MCF 10A (cell line): ENCODE data around the gene NIPA2. TPM values are rescaled to one million over a fixed set of nuclear protein-coding genes. Genes with fewer than 3 reads are reported as not detected.

Source experiments
- BruUV-seq: library from RNA; stranded (reverse); fragments of 400-500 nt; replicated peaks from 2 replicates; lab custom pipeline; 2021; lab: Mats Ljungman, UMichigan
- CTCF ChIA-PET: fragments of 300-600 bp; sonication (Branson Sonifier 250); formaldehyde crosslinking; extraction: SDS; loops from one replicate; lab custom pipeline; 2021; ENCODE audit warnings: antibody characterized with exemption, inconsistent platforms; lab: Yijun Ruan, JAX
- POLR2A ChIA-PET: fragments of 300-600, 350-650 bp; sonication (Branson Sonifier 250); formaldehyde crosslinking; extraction: SDS; loops from one replicate; lab custom pipeline; 2020; ENCODE audit warnings: antibody characterized with exemption, inconsistent platforms; lab: Yijun Ruan, JAX
- DNase-seq: peaks from one replicate; pipeline ENCODE4 v3.0.0-alpha.2; 2018; ENCODE audit not compliant: unreplicated experiment
- H3K27ac Mint-ChIP-seq: one replicate; pipeline ENCODE4 v1.8.0; 2022; ENCODE audit warnings: mild to moderate bottlenecking, low read depth, mixed read lengths; ENCODE audit not compliant: unreplicated experiment
- H3K27me3 Mint-ChIP-seq: one replicate; pipeline ENCODE4 v1.8.0; 2022; ENCODE audit warnings: mixed read lengths; ENCODE audit not compliant: insufficient read depth, unreplicated experiment
- H3K36me3 Mint-ChIP-seq: one replicate; pipeline ENCODE4 v1.8.0; 2022; ENCODE audit warnings: mild to moderate bottlenecking, moderate library complexity, mixed read lengths; ENCODE audit not compliant: insufficient read depth, unreplicated experiment
- H3K4me1 Mint-ChIP-seq: one replicate; pipeline ENCODE4 v1.8.0; 2022; ENCODE audit warnings: mixed read lengths; ENCODE audit not compliant: insufficient read depth, unreplicated experiment
- H3K4me3 Mint-ChIP-seq: one replicate; pipeline ENCODE4 v1.8.0; 2022; ENCODE audit warnings: mild to moderate bottlenecking, moderate library complexity, mixed read lengths; ENCODE audit not compliant: unreplicated experiment
- H3K9me3 Mint-ChIP-seq: one replicate; pipeline ENCODE4 v1.8.0; 2022; ENCODE audit warnings: mixed read lengths; ENCODE audit not compliant: unreplicated experiment
- intact Hi-C: fragments of 100-400 bp; cut with micrococcal nuclease; formaldehyde crosslinking; loops from 2 replicates; pipeline ENCODE4 v1.14.1; 2022
- total RNA-seq: library from RNA; stranded (reverse); gene quantifications from 2 replicates; pipeline ENCODE4 v1.2.3, GENCODE V29; 2022
- TF ChIP-seq, protein P1 (sequence below): fragments of 200-600 bp; IDR thresholded peaks from one replicate; pipeline ENCODE4 v1.8.0; 2022; ENCODE audit warnings: antibody characterized with exemption, mild to moderate bottlenecking; ENCODE audit not compliant: unreplicated experiment

Gene NIPA2
- total RNA-seq, 1 experiment from 2014 or later: 51.9 TPM

DNA sequence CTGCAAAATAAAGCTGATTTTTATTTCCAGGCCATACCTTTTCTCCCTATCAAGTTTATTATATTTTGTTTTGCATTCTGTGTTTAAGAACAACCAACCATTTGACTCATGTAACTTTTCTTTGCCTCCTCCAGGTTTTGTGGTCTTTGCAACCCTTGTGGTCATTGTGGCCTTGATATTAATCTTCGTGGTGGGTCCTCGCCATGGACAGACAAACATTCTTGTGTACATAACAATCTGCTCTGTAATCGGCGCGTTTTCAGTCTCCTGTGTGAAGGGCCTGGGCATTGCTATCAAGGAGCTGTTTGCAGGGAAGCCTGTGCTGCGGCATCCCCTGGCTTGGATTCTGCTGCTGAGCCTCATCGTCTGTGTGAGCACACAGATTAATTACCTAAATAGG lies 27.6 kb downstream of the NIPA2 start:
- no peak for DNase-seq
- H3K27ac Mint-ChIP-seq: no peak overlapping the region
- peaks cover 88% of the 10 kb centered on the region for H3K36me3 Mint-ChIP-seq
- CTCF ChIA-PET: interaction anchor here (0.6 to 1.6 kb wide), 2 partner anchors 10 to 131 kb away, joined by 3 to 4 read pairs; no protein-coding TSS in a partner anchor
- POLR2A ChIA-PET: no interaction called here
- TF ChIP-seq, protein P1, sequence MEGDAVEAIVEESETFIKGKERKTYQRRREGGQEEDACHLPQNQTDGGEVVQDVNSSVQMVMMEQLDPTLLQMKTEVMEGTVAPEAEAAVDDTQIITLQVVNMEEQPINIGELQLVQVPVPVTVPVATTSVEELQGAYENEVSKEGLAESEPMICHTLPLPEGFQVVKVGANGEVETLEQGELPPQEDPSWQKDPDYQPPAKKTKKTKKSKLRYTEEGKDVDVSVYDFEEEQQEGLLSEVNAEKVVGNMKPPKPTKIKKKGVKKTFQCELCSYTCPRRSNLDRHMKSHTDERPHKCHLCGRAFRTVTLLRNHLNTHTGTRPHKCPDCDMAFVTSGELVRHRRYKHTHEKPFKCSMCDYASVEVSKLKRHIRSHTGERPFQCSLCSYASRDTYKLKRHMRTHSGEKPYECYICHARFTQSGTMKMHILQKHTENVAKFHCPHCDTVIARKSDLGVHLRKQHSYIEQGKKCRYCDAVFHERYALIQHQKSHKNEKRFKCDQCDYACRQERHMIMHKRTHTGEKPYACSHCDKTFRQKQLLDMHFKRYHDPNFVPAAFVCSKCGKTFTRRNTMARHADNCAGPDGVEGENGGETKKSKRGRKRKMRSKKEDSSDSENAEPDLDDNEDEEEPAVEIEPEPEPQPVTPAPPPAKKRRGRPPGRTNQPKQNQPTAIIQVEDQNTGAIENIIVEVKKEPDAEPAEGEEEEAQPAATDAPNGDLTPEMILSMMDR: no peak
- no peak overlapping the region for H3K4me3 Mint-ChIP-seq
- H3K4me1 Mint-ChIP-seq: no peaks in the 10 kb centered on the region
- intact Hi-C loops: no loop called here
- H3K9me3 Mint-ChIP-seq: no peaks in the 10 kb centered on the region
- no TSS peak for BruUV-seq
- no peaks in the 10 kb centered on the region for H3K27me3 Mint-ChIP-seq

DNA sequence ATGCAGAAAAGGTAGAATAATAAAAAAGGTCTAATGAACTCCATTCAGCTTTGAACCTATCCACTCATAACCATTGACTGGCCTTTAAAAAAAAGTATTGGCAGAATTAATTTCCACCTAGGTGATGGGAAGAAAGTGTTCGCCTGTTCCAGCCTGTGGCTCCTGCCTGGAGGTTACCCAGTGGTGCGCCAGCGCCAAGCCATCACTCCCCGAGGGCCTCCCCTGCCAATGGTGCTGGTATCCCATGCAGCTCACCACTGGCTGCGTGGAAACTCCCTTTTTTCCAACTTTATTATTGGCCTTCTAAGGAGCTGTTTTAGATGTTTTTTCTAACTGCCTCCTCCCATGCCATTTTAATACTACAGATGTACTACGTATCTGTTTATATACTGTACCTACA lies 29.4 kb downstream of the NIPA2 start:
- Mint-ChIP-seq H3K36me3 (peaks cover 91% of the 10 kb centered on the region), H3K27me3 (no peaks in the 10 kb centered on the region), H3K4me3 (no peak overlapping the region), H3K27ac (no peak overlapping the region), H3K9me3 (no peaks in the 10 kb centered on the region), H3K4me1 (no peaks in the 10 kb centered on the region)
- TF ChIP-seq, protein P1: no peak
- intact Hi-C loops: no loop called here
- ChIA-PET POLR2A (interaction anchor here (1.1 kb wide), 1 partner anchor 20 kb away, joined by 3 read pairs; no protein-coding TSS in a partner anchor), CTCF (no interaction called here)
- BruUV-seq: no TSS peak
- DNase-seq: no peak

DNA sequence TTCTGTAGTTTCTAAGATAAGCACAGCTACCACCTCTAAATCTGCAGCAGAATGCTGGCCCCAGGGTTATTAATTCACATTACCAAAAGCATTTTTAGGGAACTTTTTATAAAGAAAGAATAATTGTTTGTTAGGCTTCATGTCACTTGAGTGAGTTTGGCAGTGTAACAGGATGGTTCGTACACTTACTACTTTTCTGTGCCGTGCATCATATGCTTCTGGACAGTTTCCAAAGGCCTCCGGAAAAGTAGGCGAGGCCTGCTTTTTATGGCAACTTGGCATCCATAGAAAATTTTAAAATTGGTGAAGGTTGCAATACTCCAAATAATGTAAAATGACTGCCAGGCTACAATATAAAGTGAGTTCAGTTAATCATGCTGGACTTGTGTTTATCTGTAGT lies 30.0 kb downstream of the NIPA2 start:
- Mint-ChIP-seq H3K4me1 (no peaks in the 10 kb centered on the region), H3K27ac (no peak overlapping the region), H3K9me3 (no peaks in the 10 kb centered on the region), H3K4me3 (no peak overlapping the region), H3K27me3 (no peaks in the 10 kb centered on the region), H3K36me3 (peaks cover 87% of the 10 kb centered on the region)
- DNase-seq: no peak
- intact Hi-C loops: no loop called here
- CTCF ChIA-PET: no interaction called here
- POLR2A ChIA-PET: no interaction called here
- TF ChIP-seq, protein P1: no peak
- BruUV-seq: no TSS peak

DNA sequence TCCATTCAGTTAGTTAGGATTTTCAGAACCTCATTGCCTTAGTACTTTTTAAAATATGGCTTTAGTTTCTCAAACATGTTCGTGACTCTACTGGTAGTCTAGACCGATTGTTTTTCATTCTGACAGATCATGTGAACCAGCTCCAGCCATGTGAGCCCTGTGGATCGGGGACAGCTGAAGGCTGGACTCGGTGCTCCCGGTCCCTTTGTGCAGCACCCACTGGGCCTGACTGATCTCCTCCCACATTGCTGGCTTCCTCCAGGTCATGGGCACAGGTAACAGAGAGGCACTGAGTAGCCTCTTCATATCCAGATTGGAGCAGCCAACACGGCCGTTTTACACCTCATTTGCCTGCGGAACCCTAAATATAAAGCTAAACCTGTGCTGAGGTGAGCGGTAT lies 30.5 kb downstream of the NIPA2 start:
- intact Hi-C loops: no loop called here

More for the DNA sequence above, 30.5 kb downstream of the NIPA2 start:
- Mint-ChIP-seq H3K4me3 (no peak overlapping the region), H3K36me3 (peaks cover 87% of the 10 kb centered on the region), H3K27ac (no peak overlapping the region), H3K27me3 (no peaks in the 10 kb centered on the region), H3K4me1 (no peaks in the 10 kb centered on the region), H3K9me3 (no peaks in the 10 kb centered on the region)
- no peak for DNase-seq
- TF ChIP-seq, protein P1: no peak
- no TSS peak for BruUV-seq
- ChIA-PET CTCF (no interaction called here), POLR2A (interaction anchor here (0.9 kb wide), 1 partner anchor 12 kb away, joined by 3 read pairs; no protein-coding TSS in a partner anchor)
